Measurements from ENCODE around the gene WDR77. TPM values are rescaled to one million over a fixed set of nuclear protein-coding genes. Genes with fewer than 3 reads are reported as not detected.

Gene WDR77
- total RNA-seq, 1 experiment from 2014 or later, result 42.5 TPM

GRCh38 chr1:111412839-111413238 lies 36.2 kb downstream of the WDR77 start:
- Histone ChIP-seq H3K79me2 (ENCODE audit: insufficient read depth, low read length) (no peaks in the 10 kb centered on the region), H4K20me1 (ENCODE audit: insufficient read depth) (no peaks in the 10 kb centered on the region), H3K4me2 (ENCODE audit: low read length) (no peak overlapping the region), H3K9me3 (ENCODE audit: control insufficient read depth in 1 of 2, insufficient read depth in 1 of 2, low read depth in 1 of 2, low read length in 2 of 2) (no peaks in the 10 kb centered on the region), H3K9me2 (ENCODE audit: insufficient read depth) (no peaks in the 10 kb centered on the region), H3K9ac (ENCODE audit: low read length) (no peak overlapping the region), H2AFZ (ENCODE audit: low read depth, low read length, poor library complexity, severe bottlenecking) (no peak overlapping the region), H3K27ac (ENCODE audit: low read depth, low read length) (no peak overlapping the region), H3K4me1 (ENCODE audit: control insufficient read depth in 1 of 2, insufficient read depth in 2 of 2, low read length in 2 of 2) (no peaks in the 10 kb centered on the region), H3K4me3 (replicated peaks in 1 of 2; ENCODE audit: low read depth in 1 of 2, low read length in 2 of 2) (no peak overlapping the region), H3K27me3 (ENCODE audit: insufficient read depth, low read length) (0 out of 2 replicates have a peak, but pooled peaks cover 2% of the 10 kb centered on the region), H3K36me3 (ENCODE audit: control insufficient read depth in 1 of 2, insufficient read depth in 2 of 2, low read length in 2 of 2) (no peaks in the 10 kb centered on the region)
- no TSS peak for BruUV-seq (replicated peaks)
- ATAC-seq, result no peak
- TF ChIP-seq CBX3 (IDR thresholded peaks at IDR 0.05; ENCODE audit: low read depth) (no peak), SP1 (IDR thresholded peaks at IDR 0.05; ENCODE audit: low read depth) (no peak), ELF1 (IDR thresholded peaks at IDR 0.05; ENCODE audit: borderline replicate concordance, low read depth) (no peak), JUND (IDR thresholded peaks at IDR 0.05) (no peak), CTCF (IDR thresholded peaks at IDR 0.05 in 2 of 3, conservative IDR thresholded peaks at IDR 0.05 in 1 of 3; ENCODE audit: borderline replicate concordance in 1 of 3, insufficient read depth in 1 of 3, low read depth in 2 of 3, low read length in 2 of 3) (no peak), EZH2phosphoT487 (IDR thresholded peaks at IDR 0.05; ENCODE audit: borderline replicate concordance) (no peak), REST (IDR thresholded peaks at IDR 0.05; ENCODE audit: low read depth) (no peak), ATF3 (IDR thresholded peaks at IDR 0.05) (no peak), MAX (IDR thresholded peaks at IDR 0.05) (no peak), EZH2 (IDR thresholded peaks at IDR 0.05) (no peak), ZFX (IDR thresholded peaks at IDR 0.05) (no peak), POLR2AphosphoS5 (IDR thresholded peaks at IDR 0.05; ENCODE audit: low read depth, low read length) (no peak), SIN3A (IDR thresholded peaks at IDR 0.05; ENCODE audit: low read depth) (no peak), ZNF274 (IDR thresholded peaks at IDR 0.05; ENCODE audit: low read depth, low read length) (no peak), RAD21 (IDR thresholded peaks at IDR 0.05; ENCODE audit: low read depth) (no peak), SRF (IDR thresholded peaks at IDR 0.05; ENCODE audit: low read depth) (no peak), TCF7L2 (IDR thresholded peaks at IDR 0.05; ENCODE audit: borderline replicate concordance, extremely low read depth, insufficient read depth, insufficient read length) (no peak), FOSL1 (IDR thresholded peaks at IDR 0.05; ENCODE audit: low read depth) (no peak), EGR1 (IDR thresholded peaks at IDR 0.05; ENCODE audit: low read depth) (no peak)
- ChIA-PET RAD21 (ENCODE audit: low non-redundant PET in 1 of 2, low total read pairs in 2 of 2, uncharacterized antibody in 2 of 2, unreplicated experiment in 2 of 2) (no interaction called here), CTCF (interaction anchor here (2.4 kb wide), 1 partner anchor 12 kb away, joined by 8 read pairs; no protein-coding TSS in a partner anchor), POLR2A (no interaction called here)
- DNase-seq (ENCODE audit: low read depth, low spot score), result no peak
- intact Hi-C loops (cut with micrococcal nuclease), result no loop called here
